MV-4-11 (cell line): ENCODE data around the gene NAT9.

ENCODE experiments used
- DNase-seq: peaks from one replicate; lab custom pipeline; 2025; lab: John Stamatoyannopoulos, UW

Gene NAT9

GRCh38 chr17:74779948-74780400, 3.8 kb upstream of the NAT9 start:
- peak; percentile 100 for DNase-seq

DNA sequence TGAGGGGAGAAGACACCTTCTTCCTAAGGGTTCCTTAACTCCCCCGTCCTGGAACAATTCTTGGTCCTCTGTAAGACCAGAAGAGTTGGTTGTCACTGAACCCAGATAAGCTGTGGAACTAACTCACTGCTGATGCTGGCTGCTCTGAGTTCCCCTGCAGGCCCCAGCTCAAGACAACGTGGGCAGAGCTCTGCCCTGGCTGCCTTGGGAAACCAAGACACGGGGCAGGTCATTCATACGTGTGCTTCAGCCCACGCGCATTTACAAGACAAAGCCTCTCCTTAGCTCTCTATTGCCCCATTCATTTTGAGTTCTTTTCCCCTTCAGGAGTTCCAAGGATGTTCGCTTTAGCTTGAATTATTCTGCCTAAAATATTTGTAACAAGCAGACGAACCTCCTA, 3.4 kb upstream of the NAT9 start:
- no peak for DNase-seq

DNA sequence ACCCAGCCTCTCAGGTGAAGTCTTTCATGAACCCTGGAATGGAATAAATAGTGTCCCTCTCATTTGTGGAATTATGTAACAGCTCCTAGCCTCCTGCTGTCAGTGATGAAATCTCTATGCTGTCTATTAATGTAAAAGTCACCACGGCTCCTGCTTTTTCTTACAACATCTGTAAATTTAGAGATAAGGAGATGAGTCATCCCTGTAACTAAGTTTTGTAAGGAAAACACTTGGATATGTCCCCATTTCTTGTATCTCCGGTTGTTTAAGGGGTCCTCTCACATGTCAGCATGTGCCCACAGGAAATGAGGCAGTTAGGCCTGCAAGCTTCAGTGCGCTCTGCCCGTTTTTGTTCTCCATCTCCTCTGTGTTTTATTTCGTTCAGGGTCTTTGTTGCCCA, 2.8 kb upstream of the NAT9 start:
- DNase-seq: peak; percentile 93

GRCh38 chr17:74777901-74778515, 1.9 kb upstream of the NAT9 start:
- peak; percentile 86 for DNase-seq

DNA sequence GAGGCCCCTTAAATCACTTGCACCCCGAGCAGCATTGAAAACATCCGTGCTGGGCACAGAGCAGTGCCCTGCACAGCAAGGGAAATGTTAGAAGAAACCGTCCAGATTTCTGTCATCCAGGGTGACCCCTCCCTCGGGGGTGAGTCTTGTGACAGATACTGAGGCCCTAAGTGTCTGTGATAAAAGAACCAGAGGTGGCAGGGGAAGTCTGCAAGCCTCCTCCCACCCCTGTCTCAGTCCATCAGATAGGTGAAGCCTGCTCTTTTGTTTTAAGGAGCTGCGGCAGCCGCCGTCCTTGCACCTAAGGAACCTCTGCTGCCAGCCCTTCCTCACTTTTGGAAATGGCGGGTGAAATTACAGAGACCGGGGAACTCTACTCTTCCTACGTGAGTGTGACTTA, 845 bp upstream of the NAT9 start:
- no peak for DNase-seq

DNA sequence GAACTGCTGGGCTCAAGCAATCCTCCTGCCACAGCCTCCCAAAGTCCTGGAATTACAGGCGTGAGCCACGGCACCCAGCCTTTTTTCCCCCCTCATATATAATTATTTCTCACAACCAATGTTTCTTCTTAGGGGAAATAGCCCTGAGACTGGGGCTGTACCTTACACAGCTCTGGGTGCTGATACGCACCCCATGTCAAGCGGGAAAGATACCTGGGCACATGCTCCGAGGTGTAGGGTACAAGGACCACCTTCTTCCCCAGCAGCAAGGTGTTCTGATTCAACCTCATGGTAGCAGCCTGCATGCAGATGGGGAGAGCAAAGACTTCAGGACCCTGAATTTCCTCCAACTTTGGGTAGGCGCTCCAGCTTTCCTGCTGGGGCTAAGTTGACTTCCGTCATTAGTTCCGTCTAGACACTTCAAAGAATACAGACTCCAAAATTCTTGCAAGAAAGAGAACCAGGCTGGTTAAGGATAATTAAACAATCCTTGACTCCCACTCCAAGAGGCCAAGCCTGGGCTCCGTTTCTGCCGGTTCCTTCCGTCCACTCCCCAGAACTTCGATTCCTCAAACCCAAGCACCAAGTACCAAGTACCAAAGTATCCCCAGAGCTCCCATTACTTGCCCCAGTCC, 619 bp downstream of the NAT9 start:
- no peak for DNase-seq

GRCh38 chr17:74773871-74774286, 2.3 kb downstream of the NAT9 start:
- DNase-seq: no peak

GRCh38 chr17:74773414-74773813, 2.7 kb downstream of the NAT9 start:
- no peak for DNase-seq

DNA sequence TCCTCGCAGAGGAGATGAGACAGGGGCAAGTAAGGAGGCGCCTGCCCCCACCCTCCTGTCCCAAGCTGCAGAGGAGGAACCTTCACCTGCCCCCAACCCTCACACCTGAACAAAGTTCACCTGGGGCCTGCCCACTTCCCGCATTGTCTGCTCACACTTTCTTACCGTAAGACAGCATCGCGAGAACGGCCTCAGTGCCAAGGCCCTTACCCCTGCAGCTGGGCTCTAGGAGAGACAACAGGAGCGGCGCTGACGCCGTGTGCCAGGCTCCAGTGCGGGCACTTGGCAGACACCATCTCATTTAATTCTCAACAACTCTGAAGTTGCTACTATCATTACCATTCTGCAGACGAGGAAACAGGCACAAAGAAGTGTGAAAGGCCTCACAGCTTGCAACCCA, 4.1 kb downstream of the NAT9 start:
- no peak for DNase-seq

- no peak for DNase-seq
Observed at GRCh38 chr17:74771319-74771914, 4.7 kb downstream of the NAT9 start.

- no peak for DNase-seq
Observed at GRCh38 chr17:74770498-74771318, 5.4 kb downstream of the NAT9 start.

GRCh38 chr17:74769856-74770497, 6.2 kb downstream of the NAT9 start:
- DNase-seq: no peak

DNA sequence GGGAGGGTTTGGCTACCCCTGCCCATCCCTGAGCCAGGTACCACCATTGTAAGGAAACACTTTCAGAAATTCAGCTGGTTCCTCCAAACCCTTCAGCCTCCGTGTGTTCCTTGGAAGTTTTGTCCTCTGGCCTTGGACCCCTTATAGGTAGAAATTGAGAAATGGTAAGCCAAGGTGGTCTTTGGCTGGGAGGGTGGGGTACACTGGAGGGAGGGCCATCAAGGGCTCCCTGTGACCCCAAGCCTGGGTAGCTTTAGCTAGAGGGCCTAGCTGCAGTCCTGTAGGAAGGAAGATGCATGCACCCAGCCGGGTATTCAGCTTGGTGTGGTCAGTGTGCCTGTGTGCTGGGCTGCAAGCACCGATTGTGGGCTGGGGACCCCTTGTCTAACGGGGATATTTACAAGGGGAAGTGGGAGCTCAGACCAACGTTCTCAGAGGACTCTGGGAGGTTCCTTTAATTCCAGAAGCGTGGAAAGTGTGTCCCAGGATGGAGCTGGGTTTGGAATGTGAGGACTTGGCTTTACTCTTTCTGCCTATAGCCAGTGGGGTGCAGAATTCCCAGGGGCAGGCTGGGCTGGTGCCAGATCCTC, 6.8 kb downstream of the NAT9 start:
- DNase-seq: no peak

- no peak for DNase-seq
Observed at GRCh38 chr17:74768763-74769114, 7.4 kb downstream of the NAT9 start.

- no peak for DNase-seq
Observed at GRCh38 chr17:74768069-74768762, 7.9 kb downstream of the NAT9 start.

DNA sequence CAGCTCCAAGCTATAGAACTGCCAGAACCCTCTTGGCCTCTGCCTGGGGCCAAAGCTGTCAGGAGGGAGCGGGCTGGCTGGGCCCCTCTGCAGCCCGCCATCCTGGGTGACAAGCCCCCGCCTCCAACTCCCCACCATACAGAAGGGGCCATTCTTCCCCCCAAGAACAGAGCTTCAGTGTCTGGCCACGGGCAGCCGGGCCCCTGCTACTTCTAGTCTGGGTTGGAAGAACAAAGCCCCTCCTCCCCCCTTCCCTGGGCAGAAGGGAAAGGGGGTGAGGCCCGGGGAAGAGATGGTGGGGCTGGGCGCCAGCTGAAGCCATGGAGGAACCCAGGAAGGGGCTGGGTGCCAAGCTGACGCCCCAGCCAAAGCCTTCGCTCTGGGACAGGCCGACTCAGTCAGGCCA, 9.0 kb downstream of the NAT9 start:
- DNase-seq: no peak

DNA sequence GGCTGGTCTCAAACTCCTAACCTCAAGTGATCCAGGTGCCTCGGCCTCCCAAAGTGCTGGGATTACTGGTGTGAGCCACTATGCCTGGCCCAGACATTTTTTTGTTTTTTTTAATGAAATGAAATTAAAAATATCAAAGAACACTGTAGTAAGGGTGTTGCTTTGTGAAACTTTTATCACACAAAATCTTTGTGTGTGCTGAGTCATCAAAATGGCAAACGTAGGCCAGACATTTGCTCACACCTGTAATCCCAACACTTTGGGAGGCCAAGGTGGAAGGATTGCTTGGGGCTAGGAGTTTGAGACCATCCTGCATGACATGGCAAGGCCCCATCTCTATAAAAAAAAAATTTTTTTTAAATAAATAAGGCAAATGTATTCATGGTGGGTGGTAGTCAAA, 9.7 kb downstream of the NAT9 start:
- DNase-seq: no peak

DNA sequence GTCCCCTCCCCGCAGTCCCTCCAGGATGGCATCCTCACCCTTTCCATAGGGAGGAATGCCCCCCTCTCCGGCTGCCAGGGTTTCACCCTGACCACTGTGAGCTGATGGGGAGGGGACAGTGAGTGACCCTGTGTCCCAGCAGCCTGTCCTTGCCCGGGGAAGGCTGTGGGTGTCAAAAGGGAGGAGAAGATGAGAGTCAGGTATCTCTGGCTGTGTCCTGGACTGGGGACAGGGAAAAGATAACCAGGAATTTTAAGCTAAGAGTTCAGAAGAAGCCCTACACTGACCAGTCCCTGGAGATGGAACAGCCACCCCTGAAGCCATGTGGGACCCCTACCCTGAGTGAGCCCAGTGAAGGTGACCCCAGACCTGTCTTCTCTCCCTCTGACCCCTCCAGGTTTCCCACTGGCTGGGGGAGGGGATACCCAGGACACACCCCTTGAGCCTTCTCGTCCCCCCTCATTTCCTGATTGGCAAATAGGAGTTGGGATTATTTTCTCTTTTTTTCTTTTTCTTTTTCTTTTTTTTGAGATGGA, 11.3 kb downstream of the NAT9 start:
- DNase-seq: no peak

DNA sequence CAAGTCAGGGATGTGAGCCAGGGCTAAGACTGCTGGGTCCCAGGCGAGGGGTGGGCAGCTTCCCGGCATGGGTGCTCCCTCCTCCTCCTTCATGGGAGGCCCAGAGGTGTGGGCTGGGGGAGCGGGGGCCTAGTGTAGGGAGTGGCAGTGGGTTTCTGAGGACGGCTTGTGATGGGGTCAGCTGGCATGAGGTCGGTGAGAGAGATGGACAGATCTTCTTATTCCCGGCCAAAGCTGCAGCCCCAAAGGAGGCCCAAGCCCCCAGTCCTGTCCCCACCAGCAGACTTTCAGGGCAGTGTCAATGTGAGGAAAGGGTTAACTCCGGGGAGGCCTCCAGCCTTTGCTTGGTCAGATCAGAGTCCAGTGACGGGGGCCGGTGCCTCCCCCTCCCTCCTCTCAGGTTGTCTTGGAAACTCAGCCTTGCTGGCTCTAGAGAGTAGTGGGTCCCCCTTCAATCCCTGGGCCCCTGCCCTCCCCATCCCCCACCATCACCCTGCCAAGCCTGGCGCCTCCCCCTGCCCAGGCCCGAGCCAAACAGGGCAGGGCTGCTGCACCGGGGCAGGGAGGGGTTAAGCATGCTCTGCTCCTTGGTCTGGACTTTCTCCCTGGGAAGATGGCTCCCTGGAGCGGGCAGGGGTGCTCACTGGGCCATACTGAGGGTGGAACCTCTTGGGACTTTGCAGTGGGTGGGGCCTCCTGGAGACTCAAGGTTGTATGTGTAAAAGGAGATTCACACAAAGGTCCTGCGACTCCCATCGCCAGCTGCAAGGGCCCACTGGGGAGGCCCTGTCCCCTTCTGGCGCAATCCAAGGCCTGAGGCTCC, 12.4 kb downstream of the NAT9 start:
- DNase-seq: no peak

- no peak for DNase-seq
Observed at GRCh38 chr17:74761931-74762330, 14.2 kb downstream of the NAT9 start.
